IMR-90 (cell line): ENCODE data around the gene LDHAL6A. TPM values are rescaled to one million over a fixed set of nuclear protein-coding genes. Genes with fewer than 3 reads are reported as not detected.

Experiments
- ATAC-seq: fragments of 200-7000 bp; cut with Tn5 transposase; 2 replicates; pipeline ENCODE4 v1.9.1; 2020; ENCODE audit warnings: low read depth, mild to moderate bottlenecking, moderate library complexity
- BruUV-seq: library from RNA; stranded (reverse); fragments of 400-500 nt; replicated peaks from 2 replicates; lab custom pipeline; 2021; lab: Mats Ljungman, UMichigan
- CTCF ChIA-PET: fragments of 300-600 bp; formaldehyde crosslinking; extraction: SDS; loops from one replicate; lab custom pipeline; 2021; ENCODE audit warnings: antibody characterized with exemption; lab: Yijun Ruan, JAX
- POLR2A ChIA-PET: fragments of 300-600 bp; sonication (Branson Sonifier 250); formaldehyde crosslinking; loops from one replicate; lab custom pipeline; 2022; ENCODE audit warnings: antibody characterized with exemption; ENCODE audit not compliant: unreplicated experiment; lab: Charles Lee
- DNase-seq: peaks from one replicate; pipeline ENCODE4 v3.0.0; 2013
- H2AFZ ChIP-seq: replicated peaks from 2 replicates; pipeline ENCODE3; 2013; ENCODE audit warnings: low read length, mild to moderate bottlenecking; ENCODE audit not compliant: poor library complexity
- H2AK5ac ChIP-seq: 2 replicates; pipeline ENCODE4 v1.6.1; 2013; ENCODE audit warnings: low read depth, low read length, inconsistent platforms
- H2AK9ac ChIP-seq: replicated peaks from 2 replicates; pipeline ENCODE3; 2013; ENCODE audit warnings: mild to moderate bottlenecking, low read depth, low read length, moderate library complexity; ENCODE audit not compliant: poor library complexity
- H2BK120ac ChIP-seq: 2 replicates; pipeline ENCODE4 v1.6.1; 2013; ENCODE audit warnings: low read depth, low read length, inconsistent platforms
- H2BK15ac ChIP-seq: 3 replicates; pipeline ENCODE4 v1.6.1; 2013; ENCODE audit warnings: low read depth, low read length, inconsistent platforms
- H2BK20ac ChIP-seq: 2 replicates; pipeline ENCODE4 v1.6.1; 2013; ENCODE audit warnings: low read depth, mild to moderate bottlenecking, inconsistent platforms, low read length, moderate library complexity
- H2BK5ac ChIP-seq: 2 replicates; pipeline ENCODE4 v1.6.1; 2013; ENCODE audit warnings: mild to moderate bottlenecking, low read depth, low read length, inconsistent platforms; ENCODE audit not compliant: poor library complexity, severe bottlenecking
- H3K14ac ChIP-seq: replicated peaks from 2 replicates; pipeline ENCODE4 v1.6.1; 2013; ENCODE audit warnings: low read depth, low read length, inconsistent platforms
- H3K18ac ChIP-seq: 2 replicates; pipeline ENCODE4 v1.6.1; 2013; ENCODE audit warnings: low read depth, low read length, control low read depth
- H3K23ac ChIP-seq: 2 replicates; pipeline ENCODE4 v1.6.1; 2013; ENCODE audit warnings: low read depth, low read length, inconsistent platforms
- H3K27ac ChIP-seq: 2 replicates; pipeline ENCODE4 v1.5.1; 2013; ENCODE audit warnings: mild to moderate bottlenecking, control low read depth, low read length; ENCODE audit not compliant: insufficient read depth
- H3K27me3 ChIP-seq: 2 replicates; pipeline ENCODE4 v1.6.1; 2013; ENCODE audit warnings: low read length; ENCODE audit not compliant: control insufficient read depth, insufficient read depth
- H3K36me3 ChIP-seq: 2 replicates; pipeline ENCODE4 v1.6.1; 2013; ENCODE audit warnings: low read length, mixed read lengths; ENCODE audit not compliant: control insufficient read depth, insufficient read depth
- H3K4ac ChIP-seq: 2 replicates; pipeline ENCODE4 v1.6.1; 2013; ENCODE audit warnings: low read depth, low read length, inconsistent platforms
- H3K4me1 ChIP-seq: 2 replicates; pipeline ENCODE4 v1.6.1; 2013; ENCODE audit warnings: low read length, mixed read lengths; ENCODE audit not compliant: control insufficient read depth, insufficient read depth
- H3K4me2 ChIP-seq: 2 replicates; pipeline ENCODE4 v1.6.1; 2013; ENCODE audit warnings: low read depth, mild to moderate bottlenecking, control low read depth, low read length, moderate library complexity
- H3K4me3 ChIP-seq: 2 replicates; pipeline ENCODE4 v1.5.1; 2013; ENCODE audit warnings: low read depth, mild to moderate bottlenecking, control low read depth, low read length, moderate library complexity; ENCODE audit not compliant: insufficient read depth
- H3K56ac ChIP-seq: 2 replicates; pipeline ENCODE4 v1.6.1; 2013; ENCODE audit warnings: low read length, inconsistent platforms; ENCODE audit not compliant: insufficient read depth; ENCODE audit errors: extremely low read depth
- H3K79me1 ChIP-seq, 2 experiments: 2 replicates each; pipeline ENCODE4 v1.6.1; 2013; ENCODE audit warnings: low read length in 2 of 2, inconsistent platforms in 1 of 2, low read depth in 1 of 2
- H3K9ac ChIP-seq: 2 replicates; pipeline ENCODE4 v1.6.1; 2013; ENCODE audit warnings: low read depth, low read length, control low read depth
- H3K9me1 ChIP-seq: 2 replicates; pipeline ENCODE4 v1.6.1; 2013; ENCODE audit warnings: low read length, inconsistent platforms; ENCODE audit not compliant: insufficient read depth
- H3K9me3 ChIP-seq: 2 replicates; pipeline ENCODE4 v1.6.1; 2013; ENCODE audit warnings: low read length; ENCODE audit not compliant: control insufficient read depth, insufficient read depth
- H4K20me1 ChIP-seq: 2 replicates; pipeline ENCODE4 v1.6.1; 2013; ENCODE audit warnings: low read length, inconsistent platforms; ENCODE audit not compliant: insufficient read depth
- H4K5ac ChIP-seq: 2 replicates; pipeline ENCODE4 v1.6.1; 2013; ENCODE audit warnings: mild to moderate bottlenecking, low read depth, low read length, control low read depth
- H4K8ac ChIP-seq, 2 experiments: 2 replicates each; pipeline ENCODE4 v1.6.1; 2013; ENCODE audit warnings: low read depth in 2 of 2, low read length in 2 of 2, control low read depth in 1 of 2, inconsistent platforms in 1 of 2
- H4K91ac ChIP-seq: 2 replicates; pipeline ENCODE4 v1.6.1; 2013; ENCODE audit warnings: low read depth, low read length, inconsistent platforms; ENCODE audit not compliant: insufficient read depth
- CHD1 ChIP-seq: IDR thresholded peaks from 2 replicates; pipeline ENCODE4 v1.6.1; 2012; ENCODE audit warnings: low read depth, low read length, improper control_type of control experiment
- CTCF ChIP-seq: conservative IDR thresholded peaks from 2 replicates; pipeline ENCODE4 v1.5.1; 2012; ENCODE audit warnings: mild to moderate bottlenecking, low read depth, low read length, improper control_type of control experiment
- FOS ChIP-seq: fragments of 150-350 bp; IDR thresholded peaks from 2 replicates; pipeline ENCODE4 v1.6.1; 2016; ENCODE audit warnings: low read depth, low read length
- MAFK ChIP-seq: IDR thresholded peaks from 2 replicates; pipeline ENCODE4 v1.6.1; 2012; ENCODE audit warnings: low read depth, low read length, improper control_type of control experiment
- MAZ ChIP-seq: IDR thresholded peaks from 2 replicates; pipeline ENCODE4 v1.6.1; 2012; ENCODE audit warnings: low read depth, mild to moderate bottlenecking, low read length, improper control_type of control experiment, moderate library complexity, borderline replicate concordance
- MXI1 ChIP-seq: IDR thresholded peaks from 2 replicates; pipeline ENCODE4 v1.6.1; 2012; ENCODE audit warnings: low read depth, mild to moderate bottlenecking, low read length, moderate library complexity, borderline replicate concordance
- NFE2L2 ChIP-seq: fragments of 150-350 bp; IDR thresholded peaks from 2 replicates; pipeline ENCODE4 v1.6.1; 2016; ENCODE audit warnings: low read depth, mild to moderate bottlenecking, low read length
- RFX5 ChIP-seq: IDR thresholded peaks from 2 replicates; pipeline ENCODE4 v1.8.0; 2012; ENCODE audit warnings: low read depth, mild to moderate bottlenecking, low read length, moderate library complexity
- SMC3 ChIP-seq: fragments of 150-350 bp; IDR thresholded peaks from 2 replicates; pipeline ENCODE4 v1.6.1; 2016; ENCODE audit warnings: low read depth, mild to moderate bottlenecking, antibody characterized with exemption, low read length, moderate library complexity
- USF2 ChIP-seq: fragments of 150-350 bp; IDR thresholded peaks from 2 replicates; pipeline ENCODE4 v1.6.1; 2017; ENCODE audit warnings: mild to moderate bottlenecking, antibody characterized with exemption, low read length, low read depth
- WGBS, 2 experiments: methylation state at CpG; one replicate each; pipeline versions ENCODE4 v1.1.5 to v1.1.7; 2013; ENCODE audit warnings: missing lambda C conversion rate in 2 of 2; ENCODE audit not compliant: insufficient read length in 1 of 2; ENCODE audit errors: extremely low coverage in 2 of 2; 5-methylcytosine and 5-hydroxymethylcytosine counted together
- dilution Hi-C: fragments of 300-500 bp; cut with HindIII; formaldehyde crosslinking; loops from one replicate; pipeline ENCODE4 v1.14.3; 2018; ENCODE audit warnings: low sequenced_read_pairs; ENCODE audit not compliant: unreplicated experiment
- in situ Hi-C: fragments of 300-500 bp; cut with MboI; formaldehyde crosslinking; loops from 3 replicates; pipeline ENCODE4 v1.14.3; 2019; ENCODE audit warnings: low sequenced_read_pairs, inconsistent platforms, mixed read lengths
- intact Hi-C: fragments of 100-400 bp; cut with micrococcal nuclease; formaldehyde crosslinking; loops from 2 replicates; pipeline ENCODE4 v1.10.0; 2022
- polyA plus RNA-seq, 3 experiments: library from polyadenylated mRNA; depleted of rRNA; stranded (reverse); fragments of >200 nt; gene quantifications; 2 replicates each; pipeline ENCODE4 v1.2.3, GENCODE V29; 2012; ENCODE audit warnings: low replicate concordance in 1 of 3
- total RNA-seq: library from RNA; depleted of rRNA; stranded (reverse); fragments of >200 nt; gene quantifications from 2 replicates; pipeline ENCODE4 v1.2.3, GENCODE V29; 2012

LDHAL6A gene
- total and polyA plus RNA-seq, 2 of the 4 experiments (the other 2 are of a cell fraction): not detected

GRCh38 chr11:18493310-18493709, 37.7 kb downstream of the LDHAL6A start:
- H3K56ac ChIP-seq: no peak overlapping the region
- no peak overlapping the region for H4K5ac ChIP-seq
- no peak for TF ChIP-seq CTCF
- TF ChIP-seq CHD1: no peak
- TF ChIP-seq MAZ: no peak
- TF ChIP-seq NFE2L2: no peak
- TF ChIP-seq FOS: no peak
- no peak for TF ChIP-seq SMC3
- TF ChIP-seq USF2: no peak
- no peak for TF ChIP-seq RFX5
- TF ChIP-seq MXI1: no peak
- TF ChIP-seq MAFK: no peak
- no peak overlapping the region for H2BK120ac ChIP-seq
- H2BK20ac ChIP-seq: no peak overlapping the region
- H3K27me3 ChIP-seq: no peaks in the 10 kb centered on the region
- no peak overlapping the region for H3K18ac ChIP-seq
- in situ Hi-C loops: no loop called here
- no peak overlapping the region for H2AK9ac ChIP-seq
- H4K91ac ChIP-seq: no peak overlapping the region
- CTCF ChIA-PET: no interaction called here
- no peaks in the 10 kb centered on the region; the same call in 1 of the 2 replicates for H4K20me1 ChIP-seq
- DNase-seq (no peak), ATAC-seq (no peak)
- H3K9ac ChIP-seq: no peak overlapping the region
- peaks cover 2% of the 10 kb centered on the region; the same call in 1 of the 2 replicates for H3K4me1 ChIP-seq
- peaks cover 23% of the 10 kb centered on the region for H3K36me3 ChIP-seq
- no peak overlapping the region for H3K4me3 ChIP-seq
- no peak overlapping the region for H2BK15ac ChIP-seq
- H2BK5ac ChIP-seq: no peak overlapping the region
- BruUV-seq: no TSS peak
- POLR2A ChIA-PET: no interaction called here
- H3K9me1 ChIP-seq: no peaks in the 10 kb centered on the region; the same call in 1 of the 2 replicates
- no peak overlapping the region for H3K4me2 ChIP-seq
- dilution Hi-C loops: no loop called here
- H3K4ac ChIP-seq: no peak overlapping the region
- H3K9me3 ChIP-seq: no peaks in the 10 kb centered on the region
- 67% methylated on average over 1 of the region's 4 CpGs; no CpG with 5 or more reads in 1 of the 2 experiments for WGBS, 2 experiments
- H2AFZ ChIP-seq: no peak overlapping the region
- H3K27ac ChIP-seq: no peak overlapping the region
- no peak overlapping the region for H4K8ac ChIP-seq
- H2AK5ac ChIP-seq: no peak overlapping the region
- H3K79me1 ChIP-seq: peaks cover 9% of the 10 kb centered on the region in 2 experiments
- no peak overlapping the region for H3K14ac ChIP-seq
- no peak overlapping the region for H3K23ac ChIP-seq
- intact Hi-C loops: no loop called here
